Stimulated activated CD4-positive, alpha-beta T cell treated with anti-CD3 and anti-CD28 coated beads, Interleukin-1b, Interleukin-23, amount 100 ng/mL, for 1 hour (primary cell): Measurements from ENCODE around the gene NUDT13.

Source experiments
- DNase-seq, 2 donors: peaks; one replicate each; pipeline ENCODE4 v3.0.0-alpha.2; 2020; ENCODE audit warnings: low read depth in 2 of 2

NUDT13 gene

GRCh38 chr10:73163096-73163495 lies 52.8 kb downstream of the NUDT13 start:
- DNase-seq = no peak

GRCh38 chr10:73166972-73167371 lies 56.7 kb downstream of the NUDT13 start:
- DNase-seq = no peak

DNA sequence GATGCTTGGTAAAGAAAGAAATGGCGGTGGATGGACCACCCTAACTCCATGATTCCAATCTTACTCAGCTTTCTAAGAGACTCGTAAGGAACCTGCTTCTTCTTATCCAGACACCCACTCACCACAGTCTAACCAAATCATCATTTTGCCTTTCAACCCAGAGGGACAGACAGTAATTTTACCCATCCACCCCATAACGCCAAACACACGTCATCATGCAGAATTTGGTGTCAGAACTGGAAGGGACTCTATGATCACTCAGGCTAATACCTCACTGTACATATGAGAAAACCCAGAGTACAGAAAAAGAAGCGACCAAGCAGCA lies 57.2 kb downstream of the NUDT13 start:
- no peak for DNase-seq

DNA sequence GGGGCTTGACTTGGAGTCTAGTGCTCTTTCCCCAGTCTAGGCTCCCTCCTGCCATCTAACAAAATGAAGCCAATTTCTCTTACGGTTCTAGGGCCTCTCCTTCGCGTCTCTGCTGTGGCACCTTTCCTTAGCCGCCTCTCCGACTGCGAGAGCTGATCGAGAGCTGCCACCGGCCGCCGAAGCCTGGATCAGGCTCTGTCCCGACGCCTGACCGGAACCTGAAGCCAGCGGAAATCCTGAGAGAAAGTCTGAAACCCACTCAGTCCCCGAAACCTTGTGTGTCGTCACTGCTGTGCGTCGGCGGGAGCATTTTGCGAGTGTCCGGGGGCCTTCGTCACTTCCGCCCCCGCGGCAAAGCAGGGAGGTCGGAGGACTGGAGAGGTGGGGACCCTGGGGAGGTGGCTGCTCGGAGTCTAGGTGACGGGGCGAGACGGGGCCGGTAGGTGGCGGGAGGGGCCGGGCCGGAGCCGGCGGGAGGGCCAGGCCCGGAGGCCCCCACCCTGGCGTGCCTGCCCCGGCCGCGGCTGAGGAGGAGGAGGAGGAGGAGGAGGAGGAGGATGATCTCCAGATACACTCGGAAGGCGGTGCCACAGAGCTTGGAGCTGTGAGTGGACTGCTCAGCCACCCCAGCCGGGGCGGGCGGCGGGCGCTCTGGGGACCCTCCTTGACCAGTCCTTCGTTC lies 57.7 kb downstream of the NUDT13 start, which contains the start of the genes ECD and FAM149B1:
ECD (minus strand) TSS at position 226 of the 682 bp plus-strand sequence. CDS start 4,071 bp downstream, outside the sequence.
FAM149B1 (plus strand) TSS at position 337 of the 682 bp plus-strand sequence; CDS start at position 558, 221 bp downstream.
- peak; percentile 58 to 90 for DNase-seq

DNA sequence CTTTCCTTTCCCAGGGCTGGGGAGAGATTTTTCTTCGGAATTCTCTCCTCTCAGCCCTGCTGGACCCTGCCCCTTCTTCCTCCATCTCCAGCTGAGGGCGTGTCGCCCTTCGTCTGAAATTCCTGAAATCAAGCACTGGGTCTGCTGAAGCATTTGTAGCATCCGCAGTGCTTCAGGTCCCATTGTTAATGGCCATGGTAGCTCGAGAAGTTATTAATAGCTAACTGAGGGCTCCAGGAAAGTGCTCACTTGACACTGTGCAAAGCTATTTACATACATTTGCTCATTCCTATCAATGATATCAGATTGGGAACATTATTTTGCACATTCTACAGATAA lies 58.2 kb downstream of the NUDT13 start:
- DNase-seq = no peak

DNA sequence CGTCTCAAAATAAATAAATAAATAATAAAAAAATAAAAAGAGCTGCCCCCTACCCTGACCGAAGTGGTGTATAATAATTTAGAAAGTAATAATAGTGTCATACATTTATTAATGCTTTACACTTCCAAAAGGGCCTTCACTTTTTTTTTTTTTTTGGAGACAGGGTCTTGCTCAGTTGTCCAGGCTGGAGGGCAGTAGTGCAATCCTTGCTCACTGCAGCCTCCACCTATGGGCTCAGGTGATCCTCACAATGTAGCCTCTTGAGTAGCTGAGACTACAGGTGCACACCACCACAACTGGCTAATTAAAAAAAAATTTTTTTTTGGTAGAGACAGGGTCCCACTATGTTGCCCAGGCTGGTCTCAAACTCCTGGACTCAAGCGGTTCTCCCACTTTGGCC lies 59.1 kb downstream of the NUDT13 start:
- DNase-seq = no peak

GRCh38 chr10:73172867-73173266 lies 62.6 kb downstream of the NUDT13 start:
- DNase-seq = no peak

- no peak for DNase-seq
Observed at GRCh38 chr10:73174148-73174925, 64.1 kb downstream of the NUDT13 start.
